Panc1 (cell line): Measurements from ENCODE around the gene USH1G. TPM values are rescaled to one million over a fixed set of nuclear protein-coding genes. Genes with fewer than 3 reads are reported as not detected.

Experiments used
- ATAC-seq: fragments of 200-7000 bp; cut with Tn5 transposase; 2 replicates; pipeline ENCODE4 v1.9.1; 2020; ENCODE audit warnings: mild to moderate bottlenecking, moderate library complexity
- BruUV-seq: library from RNA; stranded (reverse); fragments of 400-500 nt; replicated peaks from 2 replicates; lab custom pipeline; 2021; lab: Mats Ljungman, UMichigan
- CTCF ChIA-PET: fragments of 300-600 bp; sonication (Branson Sonifier 250); formaldehyde crosslinking; loops from one replicate; lab custom pipeline; 2022; ENCODE audit warnings: antibody characterized with exemption; lab: Charles Lee
- POLR2A ChIA-PET: fragments of 300-600 bp; sonication (Branson Sonifier 250); formaldehyde crosslinking; loops from one replicate; lab custom pipeline; 2022; ENCODE audit warnings: antibody characterized with exemption; lab: Charles Lee
- DNase-seq: peaks from one replicate; pipeline ENCODE4 v3.0.0-alpha.2; 2010; ENCODE audit warnings: low read depth, low spot score
- H3K27ac ChIP-seq: 2 replicates; pipeline ENCODE4 v1.5.1; 2011; ENCODE audit warnings: mild to moderate bottlenecking, low read length, inconsistent platforms
- H3K27me3 ChIP-seq: fragments of 200-500 bp; sonication (Bioruptor generic); 2 replicates; pipeline ENCODE4 v1.6.0; 2014; ENCODE audit warnings: low read length, inconsistent platforms; ENCODE audit not compliant: control insufficient read depth, insufficient read depth
- H3K36me3 ChIP-seq: fragments of 200-500 bp; sonication (Bioruptor generic); 2 replicates; pipeline ENCODE4 v1.5.1; 2014; ENCODE audit warnings: inconsistent platforms, mild to moderate bottlenecking, low read length, moderate library complexity; ENCODE audit not compliant: control insufficient read depth, insufficient read depth
- H3K4me1 ChIP-seq: 2 replicates; pipeline ENCODE4 v1.5.1; 2011; ENCODE audit warnings: inconsistent platforms, mild to moderate bottlenecking, low read length, moderate library complexity; ENCODE audit not compliant: control insufficient read depth, insufficient read depth
- H3K4me3 ChIP-seq, 2 experiments: 2 replicates each; pipeline ENCODE4 v1.5.1; 2011 to 2012; ENCODE audit warnings: low read depth in 2 of 2, low read length in 2 of 2, mild to moderate bottlenecking in 2 of 2, inconsistent platforms in 1 of 2, moderate library complexity in 1 of 2
- H3K9me3 ChIP-seq: fragments of 200-500 bp; sonication (Bioruptor generic); 2 replicates; pipeline ENCODE4 v1.5.1; 2014; ENCODE audit warnings: low read depth, mild to moderate bottlenecking, inconsistent platforms, low read length, moderate library complexity; ENCODE audit not compliant: control insufficient read depth, insufficient read depth
- POLR2AphosphoS5 ChIP-seq: IDR thresholded peaks from 2 replicates; pipeline ENCODE4 v1.6.1; 2012; ENCODE audit warnings: mild to moderate bottlenecking, low read depth, low read length, moderate library complexity
- SIN3A ChIP-seq: IDR thresholded peaks from 2 replicates; pipeline ENCODE4 v1.6.1; 2012; ENCODE audit warnings: low read depth, mild to moderate bottlenecking, low read length, moderate library complexity, borderline replicate concordance; ENCODE audit not compliant: insufficient read depth
- TCF7L2 ChIP-seq: IDR thresholded peaks from 2 replicates; pipeline ENCODE4 v1.6.1; 2011; ENCODE audit warnings: mild to moderate bottlenecking, low read depth, low read length, inconsistent platforms
- in situ Hi-C: cut with HindIII; loops from 2 replicates; pipeline ENCODE4 v1.10.0; 2016; ENCODE audit warnings: low sequenced_read_pairs, low pct_unique_long_range_greater_than_20kb
- intact Hi-C: fragments of 100-400 bp; cut with micrococcal nuclease; formaldehyde crosslinking; loops from one replicate; pipeline ENCODE4 v1.10.0; 2022; ENCODE audit not compliant: unreplicated experiment
- total RNA-seq: library from RNA; stranded (reverse); gene quantifications from one replicate; pipeline ENCODE4 v1.2.1, GENCODE V29; 2021; ENCODE audit not compliant: unreplicated experiment
- TF ChIP-seq, protein P1 (sequence below): fragments of 450-650 bp; IDR thresholded peaks from 2 replicates; pipeline ENCODE4 v1.5.1; 2017; ENCODE audit warnings: mild to moderate bottlenecking
- TF ChIP-seq, protein P2 (sequence below), 2 experiments: IDR thresholded peaks; 2 replicates each; pipeline ENCODE4 v1.6.1; 2011 to 2012; ENCODE audit warnings: low read depth in 2 of 2, control low read depth in 1 of 2, low read length in 1 of 2, mild to moderate bottlenecking in 1 of 2, moderate library complexity in 1 of 2; ENCODE audit not compliant: insufficient read depth in 1 of 2

USH1G gene
- total RNA-seq, 1 experiment from 2014 or later = not detected

DNA sequence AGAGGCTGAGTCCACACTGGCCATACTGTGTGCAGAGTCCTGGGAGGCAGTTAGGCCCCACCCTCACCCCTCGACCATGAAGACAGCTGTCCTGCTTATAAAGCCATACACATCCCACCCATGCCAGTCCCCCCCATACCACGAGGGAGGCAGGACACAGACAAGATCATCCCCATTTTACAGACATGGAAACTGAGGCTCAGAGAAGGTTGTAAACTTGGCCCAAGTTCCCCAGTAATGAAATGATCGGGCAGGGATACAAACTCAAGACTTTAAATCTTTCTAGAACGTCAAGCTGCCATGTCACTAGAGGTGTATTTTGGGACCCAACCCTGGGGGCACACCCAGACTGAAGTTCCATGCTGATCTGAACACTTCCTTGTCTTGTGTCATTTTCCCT lies 33.0 kb upstream of the USH1G start:
- in situ Hi-C loops = no loop called here
- H3K4me3 ChIP-seq = no peak overlapping the region
- H3K36me3 ChIP-seq = no peaks in the 10 kb centered on the region
- intact Hi-C loops = no loop called here
- no peaks in the 10 kb centered on the region for H3K9me3 ChIP-seq
- DNase-seq (no peak), ATAC-seq (no peak)
- no TSS peak for BruUV-seq
- TF ChIP-seq SIN3A = no peak
- TF ChIP-seq, protein P1, sequence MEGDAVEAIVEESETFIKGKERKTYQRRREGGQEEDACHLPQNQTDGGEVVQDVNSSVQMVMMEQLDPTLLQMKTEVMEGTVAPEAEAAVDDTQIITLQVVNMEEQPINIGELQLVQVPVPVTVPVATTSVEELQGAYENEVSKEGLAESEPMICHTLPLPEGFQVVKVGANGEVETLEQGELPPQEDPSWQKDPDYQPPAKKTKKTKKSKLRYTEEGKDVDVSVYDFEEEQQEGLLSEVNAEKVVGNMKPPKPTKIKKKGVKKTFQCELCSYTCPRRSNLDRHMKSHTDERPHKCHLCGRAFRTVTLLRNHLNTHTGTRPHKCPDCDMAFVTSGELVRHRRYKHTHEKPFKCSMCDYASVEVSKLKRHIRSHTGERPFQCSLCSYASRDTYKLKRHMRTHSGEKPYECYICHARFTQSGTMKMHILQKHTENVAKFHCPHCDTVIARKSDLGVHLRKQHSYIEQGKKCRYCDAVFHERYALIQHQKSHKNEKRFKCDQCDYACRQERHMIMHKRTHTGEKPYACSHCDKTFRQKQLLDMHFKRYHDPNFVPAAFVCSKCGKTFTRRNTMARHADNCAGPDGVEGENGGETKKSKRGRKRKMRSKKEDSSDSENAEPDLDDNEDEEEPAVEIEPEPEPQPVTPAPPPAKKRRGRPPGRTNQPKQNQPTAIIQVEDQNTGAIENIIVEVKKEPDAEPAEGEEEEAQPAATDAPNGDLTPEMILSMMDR = no peak
- CTCF ChIA-PET = interaction anchor here (0.7 to 4.9 kb wide), 3 partner anchors 27 to 36 kb away, joined by 3 to 30 read pairs (median 15); partner anchors contain the start of gene OTOP2
- peaks cover 3% of the 10 kb centered on the region; the same call in 1 of the 2 replicates for H3K4me1 ChIP-seq
- H3K27ac ChIP-seq = no peak overlapping the region
- no peaks in the 10 kb centered on the region for H3K27me3 ChIP-seq
- POLR2A ChIA-PET = no interaction called here

DNA sequence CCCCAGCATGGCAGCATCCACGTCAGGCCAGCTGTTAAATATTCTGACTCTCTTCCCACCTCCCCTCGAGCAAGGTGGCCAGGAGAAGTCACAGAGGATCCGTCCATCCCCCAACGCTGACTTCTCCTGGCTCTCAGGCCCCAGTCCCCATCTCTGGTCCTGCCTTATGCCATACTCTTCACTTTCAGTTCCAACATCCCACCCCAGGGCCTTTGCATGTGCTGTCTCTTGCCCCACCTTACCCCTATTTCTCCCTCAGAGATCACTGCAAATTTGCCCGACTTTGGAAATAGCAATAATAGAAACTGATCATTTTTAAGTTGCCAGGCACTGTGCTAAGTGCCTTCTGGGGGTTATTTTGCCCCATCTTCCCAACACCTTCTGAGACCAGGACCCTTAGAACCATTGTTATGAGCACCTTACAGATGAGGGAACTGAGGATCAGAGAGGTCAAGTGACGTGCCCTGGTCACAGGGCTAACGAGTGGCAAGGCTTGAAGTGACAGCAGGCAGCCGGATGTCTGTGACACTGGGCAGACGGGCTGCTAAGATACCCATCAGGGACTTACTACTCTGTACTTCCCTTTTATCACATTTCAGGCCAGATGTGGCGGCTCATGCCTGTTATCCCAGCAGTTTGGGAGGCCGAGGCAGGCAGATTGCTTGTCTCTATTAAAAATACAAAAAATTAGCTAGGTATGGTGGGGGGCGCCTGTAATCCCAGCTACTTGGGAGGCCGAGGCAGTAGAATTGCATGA lies 31.8 kb upstream of the USH1G start:
- H3K4me1 ChIP-seq = no peaks in the 10 kb centered on the region
- no TSS peak for BruUV-seq
- no peaks in the 10 kb centered on the region for H3K9me3 ChIP-seq
- CTCF ChIA-PET = interaction anchor here (2.6 to 4.9 kb wide), 2 partner anchors 30 to 35 kb away, joined by 15 to 30 read pairs; partner anchors contain the start of gene OTOP2
- no peak overlapping the region for H3K4me3 ChIP-seq
- intact Hi-C loops = no loop called here
- in situ Hi-C loops = no loop called here
- no peaks in the 10 kb centered on the region for H3K36me3 ChIP-seq
- no peak for ATAC-seq
- DNase-seq = no peak
- H3K27ac ChIP-seq = no peak overlapping the region
- no peaks in the 10 kb centered on the region for H3K27me3 ChIP-seq
- POLR2A ChIA-PET = no interaction called here
- TF ChIP-seq, protein P2, sequence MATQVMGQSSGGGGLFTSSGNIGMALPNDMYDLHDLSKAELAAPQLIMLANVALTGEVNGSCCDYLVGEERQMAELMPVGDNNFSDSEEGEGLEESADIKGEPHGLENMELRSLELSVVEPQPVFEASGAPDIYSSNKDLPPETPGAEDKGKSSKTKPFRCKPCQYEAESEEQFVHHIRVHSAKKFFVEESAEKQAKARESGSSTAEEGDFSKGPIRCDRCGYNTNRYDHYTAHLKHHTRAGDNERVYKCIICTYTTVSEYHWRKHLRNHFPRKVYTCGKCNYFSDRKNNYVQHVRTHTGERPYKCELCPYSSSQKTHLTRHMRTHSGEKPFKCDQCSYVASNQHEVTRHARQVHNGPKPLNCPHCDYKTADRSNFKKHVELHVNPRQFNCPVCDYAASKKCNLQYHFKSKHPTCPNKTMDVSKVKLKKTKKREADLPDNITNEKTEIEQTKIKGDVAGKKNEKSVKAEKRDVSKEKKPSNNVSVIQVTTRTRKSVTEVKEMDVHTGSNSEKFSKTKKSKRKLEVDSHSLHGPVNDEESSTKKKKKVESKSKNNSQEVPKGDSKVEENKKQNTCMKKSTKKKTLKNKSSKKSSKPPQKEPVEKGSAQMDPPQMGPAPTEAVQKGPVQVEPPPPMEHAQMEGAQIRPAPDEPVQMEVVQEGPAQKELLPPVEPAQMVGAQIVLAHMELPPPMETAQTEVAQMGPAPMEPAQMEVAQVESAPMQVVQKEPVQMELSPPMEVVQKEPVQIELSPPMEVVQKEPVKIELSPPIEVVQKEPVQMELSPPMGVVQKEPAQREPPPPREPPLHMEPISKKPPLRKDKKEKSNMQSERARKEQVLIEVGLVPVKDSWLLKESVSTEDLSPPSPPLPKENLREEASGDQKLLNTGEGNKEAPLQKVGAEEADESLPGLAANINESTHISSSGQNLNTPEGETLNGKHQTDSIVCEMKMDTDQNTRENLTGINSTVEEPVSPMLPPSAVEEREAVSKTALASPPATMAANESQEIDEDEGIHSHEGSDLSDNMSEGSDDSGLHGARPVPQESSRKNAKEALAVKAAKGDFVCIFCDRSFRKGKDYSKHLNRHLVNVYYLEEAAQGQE (IDR thresholded peaks at IDR 0.05; ENCODE audit: insufficient read depth in 1 of 2, low read depth in 2 of 2, low read length in 1 of 2) = no peak
- TF ChIP-seq, protein P1 = no peak
- TF ChIP-seq POLR2AphosphoS5 (no peak), SIN3A (no peak), TCF7L2 (no peak)
